Measurements from ENCODE around the gene SLAIN1. TPM values are rescaled to one million over a fixed set of nuclear protein-coding genes. Genes with fewer than 3 reads are reported as not detected.

SLAIN1 gene
- total and polyA plus RNA-seq, 2 of the 4 experiments (the other 2 are of a cell fraction) = 0.29 to 0.36 TPM

DNA sequence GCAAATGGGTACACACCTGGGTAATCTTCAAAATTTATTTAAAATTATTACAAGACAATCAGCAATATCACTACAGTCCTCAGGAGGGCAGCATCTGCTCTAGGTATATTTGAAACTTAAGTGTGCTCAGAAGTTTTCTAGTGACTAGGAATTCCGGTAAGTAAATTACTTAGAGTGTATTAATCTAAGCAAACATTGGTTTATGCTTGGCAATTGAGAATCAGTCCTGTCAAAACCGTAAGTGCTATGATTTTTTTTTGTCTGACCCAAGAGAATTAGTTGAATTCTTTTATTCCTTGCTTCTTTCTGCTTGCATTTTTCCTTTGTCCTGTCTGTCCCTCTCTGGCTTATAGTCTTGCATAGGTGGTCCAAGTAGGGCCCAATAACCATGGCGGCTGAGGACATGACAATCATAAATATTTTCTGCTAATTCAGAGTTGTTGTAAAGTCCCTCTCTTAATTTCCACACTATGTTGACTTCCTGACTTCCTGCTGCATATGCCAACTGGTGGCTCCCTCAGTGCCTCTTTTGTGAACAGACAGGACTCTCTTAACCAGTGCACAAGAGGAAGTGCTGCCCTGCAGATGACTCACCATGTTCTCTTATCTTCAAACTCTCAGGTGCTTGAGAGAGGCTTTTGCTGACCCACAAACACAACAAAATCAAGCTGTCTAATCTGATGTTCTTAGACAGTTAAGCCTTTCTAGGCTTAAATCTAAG, 82.2 kb downstream of the SLAIN1 start (continued):
- no peak for TF ChIP-seq FOS (IDR thresholded peaks at IDR 0.05; ENCODE audit: low read depth, low read length)

DNA sequence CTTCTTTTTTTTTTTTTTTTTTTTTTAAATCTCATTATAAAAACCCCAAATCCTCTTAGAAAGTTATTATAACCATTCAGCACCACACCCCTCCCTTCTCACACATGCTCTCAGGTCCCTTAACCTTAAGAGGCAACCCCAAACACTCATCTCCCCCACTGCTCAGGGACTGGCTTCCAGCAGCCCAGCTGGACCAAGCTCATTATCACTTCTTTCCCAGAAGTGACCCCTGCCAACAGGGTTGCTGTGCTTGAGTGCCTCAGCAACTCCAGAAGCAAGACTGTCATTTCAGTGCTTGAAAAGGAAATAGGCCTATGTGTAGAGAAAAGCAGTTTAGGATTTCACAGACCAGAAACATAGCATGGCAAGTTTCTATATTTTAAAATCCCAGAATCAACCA, 84.3 kb downstream of the SLAIN1 start:
- Histone ChIP-seq H4K8ac (ENCODE audit: low read depth in 2 of 2, low read length in 2 of 2) (no peak overlapping the region), H3K4ac (ENCODE audit: low read depth, low read length) (no peak overlapping the region), H3K36me3 (ENCODE audit: control insufficient read depth, insufficient read depth, low read length) (no peaks in the 10 kb centered on the region), H3K9ac (ENCODE audit: low read depth, low read length) (no peak overlapping the region), H2AK5ac (ENCODE audit: low read depth, low read length) (no peak overlapping the region), H3K56ac (ENCODE audit: extremely low read depth, insufficient read depth, low read length) (no peak overlapping the region), H3K23ac (ENCODE audit: low read depth, low read length) (no peak overlapping the region), H3K9me3 (ENCODE audit: control insufficient read depth, insufficient read depth, low read length) (no peaks in the 10 kb centered on the region), H4K20me1 (ENCODE audit: insufficient read depth, low read length) (no peaks in the 10 kb centered on the region), H4K5ac (ENCODE audit: low read depth, low read length) (no peak overlapping the region), H3K4me3 (ENCODE audit: insufficient read depth, low read depth, low read length) (no peak overlapping the region), H2BK20ac (ENCODE audit: low read depth, low read length) (no peak overlapping the region), H2BK120ac (ENCODE audit: low read depth, low read length) (no peak overlapping the region), H2AK9ac (replicated peaks; ENCODE audit: low read depth, low read length, poor library complexity) (no peak overlapping the region), H3K4me2 (ENCODE audit: low read depth, low read length) (no peak overlapping the region), H4K91ac (ENCODE audit: insufficient read depth, low read depth, low read length) (no peak overlapping the region; the same call in 1 of the 2 replicates), H3K27me3 (ENCODE audit: control insufficient read depth, insufficient read depth, low read length) (no peaks in the 10 kb centered on the region), H3K79me1 (ENCODE audit: low read depth in 1 of 2, low read length in 2 of 2) (no peaks in the 10 kb centered on the region), H3K27ac (ENCODE audit: insufficient read depth, low read length) (no peak overlapping the region), H2BK5ac (ENCODE audit: low read depth, low read length, poor library complexity, severe bottlenecking) (no peak overlapping the region), H3K18ac (ENCODE audit: low read depth, low read length) (no peak overlapping the region), H2AFZ (replicated peaks; ENCODE audit: low read length, poor library complexity) (no peak overlapping the region), H3K4me1 (ENCODE audit: control insufficient read depth, insufficient read depth, low read length) (peaks cover 7% of the 10 kb centered on the region; the same call in 1 of the 2 replicates), H3K9me1 (ENCODE audit: insufficient read depth, low read length) (no peaks in the 10 kb centered on the region), H3K14ac (replicated peaks; ENCODE audit: low read depth, low read length) (no peak overlapping the region), H2BK15ac (ENCODE audit: low read depth, low read length) (no peak overlapping the region)
- DNase-seq (no peak), ATAC-seq (ENCODE audit: low read depth) (no peak)
- in situ Hi-C loops (cut with MboI; ENCODE audit: low sequenced_read_pairs) = no loop called here
- no TSS peak for BruUV-seq (replicated peaks)
- intact Hi-C loops (cut with micrococcal nuclease) = no loop called here
- POLR2A ChIA-PET (ENCODE audit: unreplicated experiment) = no interaction called here
- CTCF ChIA-PET = interaction anchor here (0.6 to 1.6 kb wide), 3 partner anchors 24 to 880 kb away, joined by 3 to 7 read pairs (median 5); no protein-coding TSS in a partner anchor
- TF ChIP-seq MAZ (IDR thresholded peaks at IDR 0.05; ENCODE audit: borderline replicate concordance, low read depth, low read length) (no peak), CHD1 (IDR thresholded peaks at IDR 0.05; ENCODE audit: low read depth, low read length) (no peak), MAFK (IDR thresholded peaks at IDR 0.05; ENCODE audit: low read depth, low read length) (no peak), RCOR1 (IDR thresholded peaks at IDR 0.05; ENCODE audit: insufficient replicate concordance, low read length) (no peak), POLR2A (IDR thresholded peaks at IDR 0.05; ENCODE audit: low read depth, low read length) (no peak), SMC3 (IDR thresholded peaks at IDR 0.05; ENCODE audit: low read depth, low read length) (no peak), FOS (IDR thresholded peaks at IDR 0.05; ENCODE audit: low read depth, low read length) (no peak)
- dilution Hi-C loops (cut with HindIII; ENCODE audit: low sequenced_read_pairs, unreplicated experiment) = no loop called here
